ENCODE results near the gene SORCS2. TPM values are rescaled to one million over a fixed set of nuclear protein-coding genes. Genes with fewer than 3 reads are reported as not detected.

Gene SORCS2
- polyA plus RNA-seq, 1 donor from 2014 or later, result 1.0 TPM

DNA sequence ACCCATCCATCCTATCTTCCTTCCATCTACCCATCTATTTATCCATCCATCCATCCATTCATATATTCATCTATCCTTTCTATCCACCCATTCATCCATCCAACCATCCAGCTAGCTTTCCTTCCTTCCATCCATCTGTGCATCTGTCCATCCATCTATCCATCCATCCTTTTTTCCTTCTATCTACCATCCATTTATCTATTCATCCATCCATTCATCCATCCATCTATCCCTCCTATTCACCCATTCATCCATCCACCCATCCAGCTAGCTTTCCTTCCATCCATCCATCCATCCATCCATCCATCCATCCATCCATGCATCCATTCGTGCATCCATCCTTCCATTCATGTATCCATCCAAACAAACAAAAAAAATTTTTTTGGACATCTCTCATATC is 123.6 kb downstream of the SORCS2 start:
- no peak overlapping the region for H3K4me2 ChIP-seq (ENCODE audit: low read length)
- H3K36me3 ChIP-seq (ENCODE audit: insufficient read depth, low read length), result no peaks in the 10 kb centered on the region
- no peaks in the 10 kb centered on the region for H3K9me2 ChIP-seq (ENCODE audit: insufficient read depth, low read length)
- TF ChIP-seq, protein P1, sequence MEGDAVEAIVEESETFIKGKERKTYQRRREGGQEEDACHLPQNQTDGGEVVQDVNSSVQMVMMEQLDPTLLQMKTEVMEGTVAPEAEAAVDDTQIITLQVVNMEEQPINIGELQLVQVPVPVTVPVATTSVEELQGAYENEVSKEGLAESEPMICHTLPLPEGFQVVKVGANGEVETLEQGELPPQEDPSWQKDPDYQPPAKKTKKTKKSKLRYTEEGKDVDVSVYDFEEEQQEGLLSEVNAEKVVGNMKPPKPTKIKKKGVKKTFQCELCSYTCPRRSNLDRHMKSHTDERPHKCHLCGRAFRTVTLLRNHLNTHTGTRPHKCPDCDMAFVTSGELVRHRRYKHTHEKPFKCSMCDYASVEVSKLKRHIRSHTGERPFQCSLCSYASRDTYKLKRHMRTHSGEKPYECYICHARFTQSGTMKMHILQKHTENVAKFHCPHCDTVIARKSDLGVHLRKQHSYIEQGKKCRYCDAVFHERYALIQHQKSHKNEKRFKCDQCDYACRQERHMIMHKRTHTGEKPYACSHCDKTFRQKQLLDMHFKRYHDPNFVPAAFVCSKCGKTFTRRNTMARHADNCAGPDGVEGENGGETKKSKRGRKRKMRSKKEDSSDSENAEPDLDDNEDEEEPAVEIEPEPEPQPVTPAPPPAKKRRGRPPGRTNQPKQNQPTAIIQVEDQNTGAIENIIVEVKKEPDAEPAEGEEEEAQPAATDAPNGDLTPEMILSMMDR (IDR thresholded peaks at IDR 0.05; ENCODE audit: poor library complexity, severe bottlenecking), result no peak
- no peak for TF ChIP-seq RAD21 (conservative IDR thresholded peaks at IDR 0.05)
- TF ChIP-seq POLR2AphosphoS5 (IDR thresholded peaks at IDR 0.05), result no peak
- TF ChIP-seq TAF1 (IDR thresholded peaks at IDR 0.05; ENCODE audit: low read depth), result no peak
- no peak for TF ChIP-seq MXI1 (conservative IDR thresholded peaks at IDR 0.05; ENCODE audit: poor library complexity, severe bottlenecking)
- no peak for TF ChIP-seq SMC3 (conservative IDR thresholded peaks at IDR 0.05; ENCODE audit: poor library complexity)
- TF ChIP-seq EZH2 (IDR thresholded peaks at IDR 0.05; ENCODE audit: borderline replicate concordance, insufficient read depth, low read length, poor library complexity, severe bottlenecking), result no peak
- TF ChIP-seq EP300 (conservative IDR thresholded peaks at IDR 0.05; ENCODE audit: poor library complexity, severe bottlenecking), result no peak
- TF ChIP-seq, protein P2, sequence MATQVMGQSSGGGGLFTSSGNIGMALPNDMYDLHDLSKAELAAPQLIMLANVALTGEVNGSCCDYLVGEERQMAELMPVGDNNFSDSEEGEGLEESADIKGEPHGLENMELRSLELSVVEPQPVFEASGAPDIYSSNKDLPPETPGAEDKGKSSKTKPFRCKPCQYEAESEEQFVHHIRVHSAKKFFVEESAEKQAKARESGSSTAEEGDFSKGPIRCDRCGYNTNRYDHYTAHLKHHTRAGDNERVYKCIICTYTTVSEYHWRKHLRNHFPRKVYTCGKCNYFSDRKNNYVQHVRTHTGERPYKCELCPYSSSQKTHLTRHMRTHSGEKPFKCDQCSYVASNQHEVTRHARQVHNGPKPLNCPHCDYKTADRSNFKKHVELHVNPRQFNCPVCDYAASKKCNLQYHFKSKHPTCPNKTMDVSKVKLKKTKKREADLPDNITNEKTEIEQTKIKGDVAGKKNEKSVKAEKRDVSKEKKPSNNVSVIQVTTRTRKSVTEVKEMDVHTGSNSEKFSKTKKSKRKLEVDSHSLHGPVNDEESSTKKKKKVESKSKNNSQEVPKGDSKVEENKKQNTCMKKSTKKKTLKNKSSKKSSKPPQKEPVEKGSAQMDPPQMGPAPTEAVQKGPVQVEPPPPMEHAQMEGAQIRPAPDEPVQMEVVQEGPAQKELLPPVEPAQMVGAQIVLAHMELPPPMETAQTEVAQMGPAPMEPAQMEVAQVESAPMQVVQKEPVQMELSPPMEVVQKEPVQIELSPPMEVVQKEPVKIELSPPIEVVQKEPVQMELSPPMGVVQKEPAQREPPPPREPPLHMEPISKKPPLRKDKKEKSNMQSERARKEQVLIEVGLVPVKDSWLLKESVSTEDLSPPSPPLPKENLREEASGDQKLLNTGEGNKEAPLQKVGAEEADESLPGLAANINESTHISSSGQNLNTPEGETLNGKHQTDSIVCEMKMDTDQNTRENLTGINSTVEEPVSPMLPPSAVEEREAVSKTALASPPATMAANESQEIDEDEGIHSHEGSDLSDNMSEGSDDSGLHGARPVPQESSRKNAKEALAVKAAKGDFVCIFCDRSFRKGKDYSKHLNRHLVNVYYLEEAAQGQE (IDR thresholded peaks at IDR 0.05; ENCODE audit: borderline replicate concordance), result no peak
- H3K79me2 ChIP-seq (replicated peaks; ENCODE audit: insufficient read depth, low read length), result no peaks in the 10 kb centered on the region
- no peak overlapping the region for H3K27ac ChIP-seq (ENCODE audit: low read length)
- no peak overlapping the region for H2AFZ ChIP-seq (ENCODE audit: low read depth, low read length)
- no peak overlapping the region for H3K4me3 ChIP-seq (ENCODE audit: low read length)
- H4K20me1 ChIP-seq (ENCODE audit: insufficient read depth), result no peaks in the 10 kb centered on the region
- H3K27me3 ChIP-seq (ENCODE audit: insufficient read depth, low read depth, low read length), result no peaks in the 10 kb centered on the region
- no peaks in the 10 kb centered on the region for H3F3A ChIP-seq (ENCODE audit: insufficient read depth, low read length, poor library complexity, severe bottlenecking)
- H3K9me3 ChIP-seq (ENCODE audit: low read length), result peaks cover 3% of the 10 kb centered on the region
- no peak overlapping the region for H3K9ac ChIP-seq (ENCODE audit: low read length)

DNA sequence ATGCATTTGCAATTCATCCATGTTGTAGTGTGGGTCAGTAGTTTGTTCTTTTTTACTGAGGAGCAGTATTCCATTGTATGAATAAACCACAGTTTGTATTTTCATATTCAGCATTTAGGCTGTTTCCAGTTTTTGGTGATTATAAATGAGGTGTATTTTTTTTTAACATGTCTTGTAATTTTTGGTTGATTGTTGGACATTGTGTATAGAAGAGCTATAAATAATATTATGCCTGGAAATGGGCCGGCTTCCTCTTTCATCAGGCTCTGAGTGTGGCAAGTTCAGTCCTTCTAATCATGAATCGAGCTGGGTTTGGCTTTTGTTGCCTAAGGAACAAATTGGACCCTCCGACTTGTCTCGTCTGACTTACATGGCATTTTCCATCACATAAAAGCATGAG is 126.7 kb downstream of the SORCS2 start:
- no peaks in the 10 kb centered on the region for H3K9me2 ChIP-seq (ENCODE audit: insufficient read depth, low read length)
- no peak overlapping the region for H3K4me3 ChIP-seq (ENCODE audit: low read length)
- H3K79me2 ChIP-seq (replicated peaks; ENCODE audit: insufficient read depth, low read length), result no peaks in the 10 kb centered on the region
- no peak overlapping the region for H2AFZ ChIP-seq (ENCODE audit: low read depth, low read length)
- H3K27me3 ChIP-seq (ENCODE audit: insufficient read depth, low read depth, low read length), result no peaks in the 10 kb centered on the region
- H3F3A ChIP-seq (ENCODE audit: insufficient read depth, low read length, poor library complexity, severe bottlenecking), result no peaks in the 10 kb centered on the region
- H4K20me1 ChIP-seq (ENCODE audit: insufficient read depth), result no peaks in the 10 kb centered on the region
- H3K9ac ChIP-seq (ENCODE audit: low read length), result no peak overlapping the region
- no peaks in the 10 kb centered on the region for H3K36me3 ChIP-seq (ENCODE audit: insufficient read depth, low read length)
- peaks cover 3% of the 10 kb centered on the region for H3K9me3 ChIP-seq (ENCODE audit: low read length)
- H3K27ac ChIP-seq (ENCODE audit: low read length), result no peak overlapping the region
- TF ChIP-seq, protein P2 (IDR thresholded peaks at IDR 0.05; ENCODE audit: borderline replicate concordance), result no peak
- TF ChIP-seq TAF1 (IDR thresholded peaks at IDR 0.05; ENCODE audit: low read depth) (no peak), RAD21 (conservative IDR thresholded peaks at IDR 0.05) (no peak), EP300 (conservative IDR thresholded peaks at IDR 0.05; ENCODE audit: poor library complexity, severe bottlenecking) (no peak), POLR2AphosphoS5 (IDR thresholded peaks at IDR 0.05) (no peak), MXI1 (conservative IDR thresholded peaks at IDR 0.05; ENCODE audit: poor library complexity, severe bottlenecking) (no peak), SMC3 (conservative IDR thresholded peaks at IDR 0.05; ENCODE audit: poor library complexity) (no peak), EZH2 (IDR thresholded peaks at IDR 0.05; ENCODE audit: borderline replicate concordance, insufficient read depth, low read length, poor library complexity, severe bottlenecking) (no peak)
- TF ChIP-seq, protein P1 (IDR thresholded peaks at IDR 0.05; ENCODE audit: poor library complexity, severe bottlenecking), result no peak
- no peak overlapping the region for H3K4me2 ChIP-seq (ENCODE audit: low read length)

All from neural cell (in vitro differentiated cells).